Stimulated activated CD4-positive, alpha-beta T cell treated with anti-CD3 and anti-CD28 coated beads, TNF-alpha, amount 100 ng/mL, for 4 hours (primary cell): Measurements from ENCODE around the gene KRT77.
A peak's percentile ranks its signal among the peaks of the same experiment; 100 is the strongest.

Experiments
- DNase-seq, 3 experiments: peaks; one replicate each; pipeline ENCODE4 v3.0.0-alpha.2; 2020; ENCODE audit warnings: low read depth in 3 of 3

Gene KRT77

GRCh38 chr12:52692254-52692653, 11.1 kb downstream of the KRT77 start:
- DNase-seq, result no peak

GRCh38 chr12:52691841-52692150, 11.5 kb downstream of the KRT77 start:
- no peak for DNase-seq

DNA sequence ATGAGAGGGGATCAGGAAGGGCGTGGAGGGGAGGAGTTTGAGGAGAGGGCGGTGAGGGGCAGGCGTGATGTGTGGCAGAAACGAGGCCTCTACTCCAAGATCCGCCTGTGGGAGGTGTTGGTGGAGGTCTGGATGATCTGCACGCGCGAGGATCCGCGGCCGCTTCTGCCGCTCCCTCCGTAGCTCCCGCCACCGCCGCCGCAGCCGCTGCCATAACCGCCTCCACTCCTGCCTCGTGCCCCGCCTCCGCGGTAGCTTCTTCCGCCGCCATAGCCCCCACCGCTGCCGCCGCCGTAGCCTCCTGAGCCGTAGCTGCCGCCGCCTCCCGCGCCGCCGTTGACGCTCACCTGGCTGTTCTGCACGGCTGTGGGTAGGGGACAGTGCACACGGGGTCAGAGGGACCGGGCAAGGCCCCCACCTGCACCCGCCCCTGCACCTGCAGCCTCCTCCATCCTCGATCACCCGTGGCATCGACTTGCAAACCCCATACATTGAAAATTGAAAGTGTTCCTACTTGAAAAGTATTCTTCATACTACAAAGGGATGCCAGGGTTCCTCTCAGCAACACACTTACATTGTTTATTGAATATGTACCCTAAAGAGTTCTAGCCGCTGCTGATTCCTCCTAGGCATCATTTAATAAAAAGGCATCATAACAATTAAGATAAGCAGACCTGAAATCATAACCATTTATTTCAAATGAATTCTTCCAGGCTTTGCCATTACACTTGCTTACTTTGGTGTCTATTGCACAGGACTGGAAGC, 12.1 kb downstream of the KRT77 start:
- peak; percentile 28 to 37 (median 29) for DNase-seq

GRCh38 chr12:52690351-52691075, 12.8 kb downstream of the KRT77 start:
- no peak for DNase-seq

DNA sequence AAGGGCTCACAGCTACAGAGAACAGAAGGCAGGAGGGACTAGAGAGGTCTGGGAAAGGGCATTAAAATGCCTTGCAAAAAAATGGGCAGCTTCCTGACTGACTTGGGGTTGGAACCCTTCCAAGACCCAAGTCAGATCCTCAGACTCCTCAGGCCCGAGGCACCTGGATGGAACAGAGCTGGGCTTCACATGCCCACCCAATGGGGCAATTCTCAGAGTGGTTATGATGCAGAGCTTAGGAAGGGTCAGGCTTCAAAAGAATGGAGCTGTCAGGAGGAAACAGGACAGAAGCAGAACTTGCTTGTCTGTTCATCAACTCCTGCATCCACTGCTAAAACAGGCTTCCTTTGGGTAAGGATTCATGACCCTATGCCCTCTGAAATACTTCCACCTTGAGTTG, 13.4 kb downstream of the KRT77 start:
- DNase-seq, result no peak

GRCh38 chr12:52689239-52689638, 14.1 kb downstream of the KRT77 start:
- no peak for DNase-seq

DNA sequence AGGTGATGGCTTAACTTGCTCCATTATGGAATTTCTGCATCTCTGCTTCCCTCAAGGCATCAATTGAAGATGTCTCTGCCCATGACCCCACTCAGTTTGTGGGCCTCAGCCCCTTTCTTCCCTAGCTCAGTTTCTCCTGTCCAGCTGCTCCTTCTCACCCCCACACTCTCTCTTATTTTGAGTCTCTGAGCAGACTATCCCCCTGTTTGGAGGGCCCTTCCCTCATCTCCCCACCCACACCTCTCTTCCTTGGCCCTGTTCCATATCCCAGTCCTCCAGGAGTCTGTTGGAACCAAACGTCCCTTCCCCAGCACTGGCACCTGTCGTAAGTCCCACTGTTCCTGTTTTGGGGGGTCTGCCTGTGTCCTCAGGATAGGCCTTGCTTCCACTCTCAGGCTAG, 14.8 kb downstream of the KRT77 start:
- no peak for DNase-seq

GRCh38 chr12:52687497-52688385, 15.6 kb downstream of the KRT77 start:
- DNase-seq, result no peak

- no peak for DNase-seq
Observed at GRCh38 chr12:52686756-52687487, 16.4 kb downstream of the KRT77 start.

DNA sequence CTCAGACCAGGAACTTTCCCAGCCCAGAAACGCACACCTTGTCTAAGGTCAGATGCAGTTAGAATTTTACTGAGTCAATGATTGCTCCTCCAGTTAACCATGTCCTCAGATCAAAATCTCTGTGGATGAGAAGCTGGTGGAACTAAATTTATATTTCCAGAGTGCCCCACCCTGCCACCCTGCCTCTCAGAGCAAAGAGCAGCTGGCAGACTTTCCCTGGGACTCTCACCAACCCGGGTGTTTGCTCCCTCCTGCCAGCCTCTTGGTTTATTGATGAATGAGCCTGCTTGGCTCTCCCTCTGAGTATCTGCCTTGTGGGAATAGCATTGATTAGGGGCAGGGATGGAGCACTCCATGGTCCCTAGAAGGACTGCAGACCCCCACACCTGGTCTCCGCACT, 17.3 kb downstream of the KRT77 start:
- DNase-seq, result no peak

DNA sequence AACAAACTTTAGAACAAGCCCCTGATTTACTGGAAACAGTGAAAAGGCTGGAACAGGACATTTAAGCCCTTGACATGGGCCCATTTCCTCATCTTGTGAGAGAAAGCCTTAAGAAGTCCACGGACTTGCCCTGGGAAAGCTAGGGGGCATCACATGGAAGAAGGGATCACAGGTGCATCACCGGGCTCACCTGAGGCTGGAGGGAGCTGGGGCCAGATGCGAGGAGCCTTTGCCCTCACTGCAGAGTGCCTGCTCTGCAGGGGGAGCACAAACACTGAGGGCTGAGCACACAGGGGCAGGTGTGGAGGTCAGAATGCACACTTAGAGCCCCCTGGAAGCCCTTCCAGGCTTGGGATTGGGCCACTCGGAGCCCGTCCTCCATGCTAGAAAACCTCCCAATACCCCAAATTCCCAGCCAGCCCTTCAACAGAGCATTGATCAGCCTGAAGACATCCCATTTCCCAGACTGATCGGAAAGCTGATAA, 17.9 kb downstream of the KRT77 start:
- no peak for DNase-seq

GRCh38 chr12:52684431-52684830, 18.9 kb downstream of the KRT77 start:
- DNase-seq, result no peak

DNA sequence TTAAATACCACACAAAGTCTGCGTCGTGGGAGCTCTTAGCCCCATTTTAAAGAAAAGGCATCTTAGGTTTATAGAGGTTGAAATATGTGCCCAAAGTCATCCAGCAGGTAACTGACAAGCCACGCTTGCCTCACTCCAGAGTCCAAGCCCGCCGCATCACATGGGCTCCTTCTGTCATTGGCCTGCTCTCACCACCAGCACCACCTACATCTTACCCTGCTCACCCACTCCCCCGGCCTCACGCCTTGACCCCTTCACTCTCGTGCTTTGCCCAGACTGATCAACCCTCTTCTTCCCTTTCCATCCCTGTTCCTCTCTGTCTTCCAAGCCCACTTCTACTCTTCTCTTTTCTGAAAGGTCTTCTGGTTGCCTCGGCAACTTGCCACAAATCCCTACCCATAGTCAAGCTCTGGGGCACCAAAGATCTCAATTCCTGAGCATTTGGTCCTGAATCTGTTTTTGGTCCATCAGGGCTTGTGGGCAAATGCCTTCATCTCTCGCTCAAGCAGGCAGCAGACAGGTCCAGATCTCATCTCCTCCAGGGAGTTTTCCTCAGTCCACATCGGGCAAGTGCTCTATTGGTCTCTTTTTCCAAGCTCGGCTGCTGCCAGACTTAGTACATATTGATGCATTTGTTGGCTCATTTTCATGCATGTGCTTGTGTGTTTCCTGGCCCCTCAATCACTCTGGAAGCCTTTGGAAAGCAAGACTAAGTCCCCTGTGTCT, 19.6 kb downstream of the KRT77 start:
- no peak for DNase-seq

DNA sequence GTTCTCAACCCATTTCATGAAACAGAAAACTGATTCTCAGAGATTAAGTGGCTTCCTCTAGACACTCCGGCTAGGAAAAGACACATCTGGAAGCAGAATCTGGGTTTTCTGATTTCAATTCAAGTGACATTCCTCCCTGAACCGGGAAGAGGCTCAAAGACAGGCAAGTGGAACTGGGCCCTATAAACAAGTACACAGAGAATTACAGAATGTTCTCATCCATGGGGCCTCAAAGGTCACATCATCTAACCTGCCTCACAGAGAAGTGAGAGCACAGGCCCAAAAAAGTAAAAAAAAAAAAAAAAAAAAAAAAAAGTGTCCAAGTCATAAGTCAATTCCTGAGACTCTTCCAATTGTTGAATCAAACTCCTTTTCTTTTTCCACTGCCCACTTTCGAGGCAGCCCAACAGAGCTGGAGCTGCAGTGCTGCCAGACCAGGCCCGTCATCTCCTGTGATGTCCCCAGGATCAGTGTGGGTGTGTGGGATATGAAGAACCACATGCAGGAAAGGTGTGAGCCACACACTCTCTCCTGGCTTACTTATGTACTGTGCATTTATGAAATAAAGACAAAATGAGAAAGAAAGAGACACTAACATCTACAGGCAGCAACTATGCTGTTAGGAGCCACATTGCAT, 20.3 kb downstream of the KRT77 start:
- DNase-seq, result no peak

GRCh38 chr12:52682381-52682660, 21.0 kb downstream of the KRT77 start:
- DNase-seq, result no peak

DNA sequence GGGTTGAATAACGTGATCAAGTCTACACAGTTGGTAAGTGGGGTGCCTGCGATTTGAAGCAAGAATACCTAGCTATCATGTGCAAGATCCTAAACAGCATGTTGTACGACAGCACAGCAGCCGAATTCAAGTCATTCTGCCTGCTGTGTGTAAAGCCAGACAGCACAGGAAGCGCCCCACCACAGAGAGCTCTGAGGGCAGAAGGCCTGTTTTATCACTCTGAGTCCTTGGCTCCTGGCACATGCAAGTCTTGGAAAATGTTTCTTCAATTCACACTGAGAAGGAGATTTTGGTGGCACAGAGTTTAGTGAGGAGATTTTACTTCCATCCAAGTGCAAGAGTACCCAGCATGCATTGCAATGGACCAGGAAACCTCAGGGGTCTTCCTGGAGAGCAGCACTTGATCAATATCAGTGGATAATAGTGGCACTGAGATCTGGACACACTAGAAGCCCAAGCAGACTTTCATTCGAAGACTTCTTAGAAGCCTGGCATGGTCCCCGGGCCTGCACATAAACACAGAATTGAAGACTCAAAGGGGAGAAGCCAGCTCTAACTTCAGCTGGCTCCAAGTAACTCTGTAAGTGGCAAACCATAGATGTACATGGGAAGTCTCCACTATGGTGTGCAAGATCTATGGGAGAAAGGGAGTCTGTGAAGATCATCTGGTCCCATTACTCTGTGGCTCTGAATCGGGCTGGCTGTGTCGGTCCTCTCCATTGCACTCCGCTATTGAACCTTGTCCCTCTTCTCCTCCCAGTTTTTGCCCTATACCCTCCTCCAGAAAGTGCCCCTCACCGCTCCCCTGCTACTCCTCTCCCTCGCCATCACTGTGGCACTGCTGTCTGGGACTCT, 21.6 kb downstream of the KRT77 start:
- peak in 1 of 3 experiments; percentile 13 for DNase-seq

- DNase-seq, result no peak
Observed at GRCh38 chr12:52680363-52680762, 23.0 kb downstream of the KRT77 start, which contains the start of gene KRT1. TSS of gene KRT1 (minus strand) at chr12:52680407. CDS start at chr12:52680348, 59 bp downstream.

DNA sequence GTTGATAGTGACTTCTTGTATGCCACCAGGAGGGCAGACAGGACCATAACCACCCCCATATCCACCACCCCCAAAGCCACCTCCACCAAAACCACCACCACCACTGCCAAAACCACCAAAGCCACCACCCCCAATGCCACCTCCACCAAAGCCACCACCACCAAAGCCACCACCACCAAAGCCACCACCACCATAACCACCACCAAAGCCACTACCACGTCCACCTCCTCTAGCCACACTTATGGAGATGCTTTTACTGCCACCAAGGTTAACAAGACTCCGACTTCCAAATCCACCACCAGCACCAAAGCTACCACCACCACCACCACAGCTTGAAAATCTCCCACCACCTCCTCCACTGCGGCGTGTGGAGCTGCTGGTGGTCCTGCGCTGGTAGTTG, 23.4 kb downstream of the KRT77 start:
- DNase-seq, result no peak

GRCh38 chr12:52677671-52678070, 25.7 kb downstream of the KRT77 start:
- DNase-seq, result no peak

DNA sequence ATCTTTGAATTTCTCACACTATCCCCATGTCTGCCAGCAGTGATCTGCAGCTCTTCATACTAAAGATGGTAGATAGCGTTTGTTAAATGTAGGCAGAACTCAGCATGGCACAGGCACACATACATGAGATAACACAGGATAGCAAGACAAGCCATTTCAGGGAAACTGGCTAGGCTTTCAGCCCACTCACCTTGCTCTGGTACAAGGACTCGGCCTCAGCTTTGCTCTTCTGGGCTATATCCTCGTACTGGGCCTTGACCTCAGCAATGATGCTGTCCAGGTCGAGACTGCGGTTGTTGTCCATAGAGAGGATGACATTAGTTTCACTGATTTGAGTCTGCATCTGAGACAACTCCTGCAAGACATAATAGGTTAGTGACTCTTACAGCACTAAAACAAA, 26.2 kb downstream of the KRT77 start:
- no peak for DNase-seq
